Ascending aorta (tissue), 2 donors: ENCODE data around the gene ENHO. TPM values are rescaled to one million over a fixed set of nuclear protein-coding genes. Genes with fewer than 3 reads are reported as not detected.

Experiments used
- DNase-seq, 2 donors: peaks; one replicate each; pipeline ENCODE4 v3.0.0-alpha.2; 2019; ENCODE audit warnings: low spot score in 2 of 2
- H3K27ac ChIP-seq, 2 donors: fragments of 200-600 bp; sonication (generic); one replicate each; pipeline ENCODE4 v1.5.1; 2016 to 2017; ENCODE audit warnings: mild to moderate bottlenecking in 1 of 2
- H3K27me3 ChIP-seq: fragments of 200-600 bp; sonication (generic); one replicate; pipeline ENCODE4 v1.5.1; 2017
- H3K36me3 ChIP-seq, 2 donors: fragments of 200-600 bp; sonication (generic); one replicate each; pipeline ENCODE4 v1.5.1; 2016
- H3K4me1 ChIP-seq, 2 donors: fragments of 200-600 bp; sonication (generic); one replicate each; pipeline ENCODE4 v1.5.1; 2016 to 2017; ENCODE audit warnings: mild to moderate bottlenecking in 1 of 2
- H3K4me3 ChIP-seq, 2 donors: fragments of 200-600 bp; sonication (generic); one replicate each; pipeline ENCODE4 v1.5.1; 2016 to 2017; ENCODE audit warnings: mild to moderate bottlenecking in 1 of 2
- H3K9me3 ChIP-seq, 2 donors: fragments of 200-600 bp; sonication (generic); one replicate each; pipeline ENCODE4 v1.5.1; 2016
- intact Hi-C: fragments of 100-400 bp; cut with DNase I; formaldehyde crosslinking; loops from one replicate; pipeline ENCODE4 v1.15.1; 2023
- total RNA-seq: library from RNA; depleted of rRNA; stranded (reverse); fragments of >200 nt; gene quantifications from one replicate; pipeline ENCODE4 v1.1.0, GENCODE V29; 2016
- TF ChIP-seq, protein P1 (sequence below), 3 experiments: fragments of 200-600 bp in 2 of 3; fragments of 450-650 bp in 1 of 3; sonication (generic) in 2 of 3; IDR thresholded peaks; one replicate each; pipeline ENCODE4 v1.5.1; 2016 to 2019; ENCODE audit warnings: antibody characterized with exemption in 3 of 3, mild to moderate bottlenecking in 1 of 3, moderate library complexity in 1 of 3

Gene ENHO
- total RNA-seq, 1 donor from 2014 or later = not detected

DNA sequence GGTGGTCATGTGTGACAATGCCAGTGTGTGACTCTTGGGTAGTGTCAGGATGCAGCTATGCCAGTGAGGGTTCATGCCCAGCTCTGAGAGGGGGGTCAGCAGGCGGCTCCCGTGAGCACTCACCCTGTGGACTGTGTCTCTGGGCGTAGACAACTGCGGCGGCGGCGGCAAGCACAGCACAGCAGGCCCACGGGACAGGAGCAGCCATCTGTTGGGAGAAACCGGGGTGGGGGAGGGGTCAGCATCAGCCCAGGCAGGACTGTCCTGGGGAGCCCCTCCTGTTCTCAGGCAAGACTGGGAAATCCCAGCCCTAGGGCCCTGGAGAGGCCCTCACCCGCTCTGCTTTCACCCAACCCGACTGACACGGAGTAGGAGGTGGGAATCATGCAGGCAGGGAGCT, 46.0 kb upstream of the ENHO start:
- Histone ChIP-seq H3K27me3 (no peaks in the 10 kb centered on the region), H3K4me1 (no peaks in the 10 kb centered on the region), H3K9me3 (no peaks in the 10 kb centered on the region), H3K36me3 (no peaks in the 10 kb centered on the region), H3K4me3 (no peak overlapping the region), H3K27ac (no peak overlapping the region)
- intact Hi-C loops = no loop called here
- TF ChIP-seq, protein P1, sequence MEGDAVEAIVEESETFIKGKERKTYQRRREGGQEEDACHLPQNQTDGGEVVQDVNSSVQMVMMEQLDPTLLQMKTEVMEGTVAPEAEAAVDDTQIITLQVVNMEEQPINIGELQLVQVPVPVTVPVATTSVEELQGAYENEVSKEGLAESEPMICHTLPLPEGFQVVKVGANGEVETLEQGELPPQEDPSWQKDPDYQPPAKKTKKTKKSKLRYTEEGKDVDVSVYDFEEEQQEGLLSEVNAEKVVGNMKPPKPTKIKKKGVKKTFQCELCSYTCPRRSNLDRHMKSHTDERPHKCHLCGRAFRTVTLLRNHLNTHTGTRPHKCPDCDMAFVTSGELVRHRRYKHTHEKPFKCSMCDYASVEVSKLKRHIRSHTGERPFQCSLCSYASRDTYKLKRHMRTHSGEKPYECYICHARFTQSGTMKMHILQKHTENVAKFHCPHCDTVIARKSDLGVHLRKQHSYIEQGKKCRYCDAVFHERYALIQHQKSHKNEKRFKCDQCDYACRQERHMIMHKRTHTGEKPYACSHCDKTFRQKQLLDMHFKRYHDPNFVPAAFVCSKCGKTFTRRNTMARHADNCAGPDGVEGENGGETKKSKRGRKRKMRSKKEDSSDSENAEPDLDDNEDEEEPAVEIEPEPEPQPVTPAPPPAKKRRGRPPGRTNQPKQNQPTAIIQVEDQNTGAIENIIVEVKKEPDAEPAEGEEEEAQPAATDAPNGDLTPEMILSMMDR (IDR thresholded peaks at IDR 0.05) = no peak
- DNase-seq = no peak

DNA sequence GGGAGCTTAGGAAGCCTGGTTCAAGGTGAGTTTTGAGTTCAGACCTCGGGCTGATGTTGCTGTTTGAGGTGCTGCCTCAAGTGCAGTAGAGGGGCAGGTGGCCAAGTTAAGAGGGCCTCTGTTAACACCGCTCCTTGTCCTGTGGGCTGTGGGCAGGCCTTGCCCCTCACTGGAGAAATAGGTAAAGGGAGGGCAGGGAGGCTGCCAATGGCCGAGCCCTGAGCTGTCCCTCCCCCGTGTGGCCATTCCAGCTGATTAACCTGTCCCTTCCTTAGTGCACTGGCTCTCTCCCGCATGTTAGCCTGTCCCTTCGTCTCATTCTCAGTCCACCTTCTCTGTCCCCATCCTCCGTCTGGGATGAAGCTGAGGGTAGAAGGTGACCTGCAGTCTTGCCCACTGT, 45.3 kb upstream of the ENHO start:
- TF ChIP-seq, protein P1 (IDR thresholded peaks at IDR 0.05) = no peak
- no peak for DNase-seq
- Histone ChIP-seq H3K4me3 (no peak overlapping the region), H3K9me3 (no peaks in the 10 kb centered on the region), H3K27me3 (no peaks in the 10 kb centered on the region), H3K4me1 (no peaks in the 10 kb centered on the region), H3K36me3 (no peaks in the 10 kb centered on the region), H3K27ac (no peak overlapping the region)
- intact Hi-C loops = no loop called here

- no peaks in the 10 kb centered on the region for H3K36me3 ChIP-seq
- H3K9me3 ChIP-seq = no peaks in the 10 kb centered on the region
- TF ChIP-seq, protein P1 (IDR thresholded peaks at IDR 0.05) = no peak
- no peaks in the 10 kb centered on the region for H3K27me3 ChIP-seq
- no peak overlapping the region for H3K27ac ChIP-seq
- H3K4me1 ChIP-seq = no peaks in the 10 kb centered on the region
- intact Hi-C loops = no loop called here
- no peak for DNase-seq
- no peak overlapping the region for H3K4me3 ChIP-seq
These were observed 44.2 kb upstream of the ENHO start for GRCh38 chr9:34566972-34567371.

- Histone ChIP-seq H3K4me3 (no peak overlapping the region), H3K36me3 (no peaks in the 10 kb centered on the region), H3K9me3 (no peaks in the 10 kb centered on the region), H3K27ac (no peak overlapping the region), H3K4me1 (no peaks in the 10 kb centered on the region), H3K27me3 (no peaks in the 10 kb centered on the region)
- no peak for DNase-seq
- intact Hi-C loops = no loop called here
- TF ChIP-seq, protein P1 (IDR thresholded peaks at IDR 0.05) = no peak
These were observed 43.5 kb upstream of the ENHO start for GRCh38 chr9:34566322-34566721.

DNA sequence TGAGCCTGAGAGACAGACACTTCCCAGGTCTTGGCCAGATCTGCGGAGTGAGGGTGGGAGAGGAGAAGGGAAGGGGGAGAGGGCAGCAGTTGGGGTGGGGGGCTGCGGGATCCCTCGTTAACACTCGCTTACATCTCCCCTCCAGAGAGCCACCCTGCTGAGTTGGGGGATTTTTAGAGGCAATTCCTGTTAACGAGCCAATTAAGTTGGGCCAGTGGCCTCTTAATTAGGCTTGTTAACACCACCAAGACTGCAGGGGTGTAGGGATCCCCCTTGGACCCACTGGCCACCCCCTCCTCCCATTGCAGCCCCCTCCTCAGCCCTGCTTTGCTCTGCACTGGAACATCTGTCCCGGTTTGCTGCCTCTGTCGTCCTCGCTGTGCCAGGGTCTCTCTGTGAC, 43.1 kb upstream of the ENHO start:
- no peak for DNase-seq
- TF ChIP-seq, protein P1 (IDR thresholded peaks at IDR 0.05) = no peak
- Histone ChIP-seq H3K27me3 (no peaks in the 10 kb centered on the region), H3K27ac (no peak overlapping the region), H3K4me3 (no peak overlapping the region), H3K9me3 (no peaks in the 10 kb centered on the region), H3K4me1 (no peaks in the 10 kb centered on the region), H3K36me3 (no peaks in the 10 kb centered on the region)
- intact Hi-C loops = no loop called here

DNA sequence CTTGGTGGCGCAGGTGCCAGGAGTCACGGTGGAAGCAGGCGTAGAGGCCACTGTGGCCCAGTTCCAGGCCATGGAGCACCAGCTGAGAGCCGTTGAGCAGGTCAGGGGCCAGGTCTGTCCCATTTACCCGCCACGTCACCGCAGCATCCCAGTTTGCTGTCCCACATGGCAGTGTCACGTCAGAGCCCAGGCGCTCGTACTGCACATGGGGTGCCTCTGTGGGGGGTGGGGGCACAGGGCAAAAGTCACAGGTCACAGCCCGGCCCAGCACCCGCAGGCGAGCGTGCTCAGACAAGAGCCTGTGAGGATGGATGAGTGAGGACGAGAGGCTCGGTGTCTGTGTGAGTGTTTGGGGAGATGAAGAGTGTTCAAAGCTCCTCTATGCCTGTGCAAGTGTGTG, 41.8 kb upstream of the ENHO start:
- Histone ChIP-seq H3K27me3 (no peaks in the 10 kb centered on the region), H3K4me3 (no peak overlapping the region), H3K9me3 (no peaks in the 10 kb centered on the region), H3K4me1 (no peaks in the 10 kb centered on the region), H3K36me3 (no peaks in the 10 kb centered on the region), H3K27ac (no peak overlapping the region)
- no peak for DNase-seq
- TF ChIP-seq, protein P1 (IDR thresholded peaks at IDR 0.05) = no peak
- intact Hi-C loops = no loop called here
